ENCODE results near the gene TCL1A.

GRCh38 chr14:95727056-95727700 is 13.3 kb upstream of the TCL1A start:
- no peak for TF ChIP-seq CTCF (tag by site-specific recombination; IDR thresholded peaks at IDR 0.05)
- TF ChIP-seq YY1 (tag by site-specific recombination; IDR thresholded peaks at IDR 0.05) = no peak
- no peak for TF ChIP-seq ZBTB20 (tag by site-specific recombination; IDR thresholded peaks at IDR 0.05)
- no peak for TF ChIP-seq ZNF426 (tag by site-specific recombination; IDR thresholded peaks at IDR 0.05)
- TF ChIP-seq KLF17 (tag by site-specific recombination; IDR thresholded peaks at IDR 0.05) = no peak
- no peak for TF ChIP-seq ZNF18 (tag by site-specific recombination; IDR thresholded peaks at IDR 0.05)
- no peak for TF ChIP-seq ZEB2 (tag by site-specific recombination; IDR thresholded peaks at IDR 0.05)
- TF ChIP-seq ZNF155 (tag by site-specific recombination; IDR thresholded peaks at IDR 0.05) = no peak
- TF ChIP-seq ZNF112 (tag by site-specific recombination; IDR thresholded peaks at IDR 0.05) = no peak
- TF ChIP-seq ZNF624 (tag by site-specific recombination; IDR thresholded peaks at IDR 0.05) = no peak
- no peak for TF ChIP-seq ZNF121 (tag by site-specific recombination; IDR thresholded peaks at IDR 0.05)
- TF ChIP-seq ZFP37 (tag by site-specific recombination; IDR thresholded peaks at IDR 0.05) = no peak
